ENCODE results near the gene APC2.

DNA sequence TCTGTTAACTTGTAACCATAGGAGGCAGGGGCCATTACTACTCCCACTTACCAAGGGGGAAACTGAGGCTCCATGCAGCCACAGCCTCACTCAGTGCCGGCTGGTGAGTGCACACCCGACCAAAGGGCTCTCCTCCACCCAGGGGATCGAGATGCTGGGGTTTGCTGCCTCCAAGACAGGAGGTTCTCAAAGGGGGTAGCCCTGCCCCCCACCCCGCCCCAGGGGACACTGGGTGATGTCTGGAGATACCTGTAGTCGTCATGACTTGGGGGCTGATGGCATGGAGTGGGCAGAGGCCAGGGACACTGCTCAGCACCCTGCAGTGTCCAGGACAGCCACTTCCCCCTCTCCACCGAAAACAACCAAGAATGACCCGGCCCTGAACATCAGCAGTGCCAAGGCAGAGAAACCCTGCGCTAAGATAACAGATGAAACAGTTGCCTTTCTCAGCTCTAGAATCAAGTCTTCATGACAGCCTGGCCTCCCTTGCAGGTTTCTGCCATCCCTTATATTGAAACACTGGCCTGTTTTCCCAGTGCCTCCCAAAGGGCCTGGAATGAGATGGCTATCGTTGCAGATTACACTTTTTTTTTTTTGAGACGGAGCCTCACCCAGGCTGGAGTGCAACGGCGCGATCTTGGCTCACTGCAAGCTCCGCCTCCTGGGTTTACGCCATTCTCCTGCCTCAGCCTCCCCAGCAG lies 44.3 kb downstream of the APC2 start:
- no peak for TF ChIP-seq GATA3 (IDR thresholded peaks at IDR 0.05; ENCODE audit: low read depth, low read length)
- TF ChIP-seq GATA2 (IDR thresholded peaks at IDR 0.05; ENCODE audit: low read depth, low read length): no peak

Data from SH-SY5Y (cell line).